ENCODE measurements around the gene HOXD1. TPM values are rescaled to one million over a fixed set of nuclear protein-coding genes. Genes with fewer than 3 reads are reported as not detected.

Gene HOXD1
- total RNA-seq, 5 donors from 2014 or later (not counting 1 experiment from before 2014, with no cell fraction given): not detected

GRCh38 chr2:176161825-176162626, 26.4 kb upstream of the HOXD1 start:
- Histone ChIP-seq H3K4me3 (ENCODE audit: control insufficient read depth in 1 of 2, extremely low read depth in 1 of 2, low read length in 1 of 2) (no peak overlapping the region), H3K4me1 (ENCODE audit: control insufficient read depth in 1 of 2, extremely low read depth in 1 of 2, insufficient read depth in 2 of 2, low read length in 2 of 2) (peaks cover 2 to 36% of the 10 kb centered on the region in 2 experiments), H3K27ac (ENCODE audit: low read length) (no peak overlapping the region), H3K9me3 (no peaks in the 10 kb centered on the region), H3K27me3 (replicated peaks in 1 of 2; ENCODE audit: control insufficient read depth in 2 of 2, extremely low read depth in 1 of 2, insufficient read depth in 2 of 2, low read length in 1 of 2) (peaks cover 31 to 84% of the 10 kb centered on the region in 2 experiments), H3K36me3 (ENCODE audit: control insufficient read depth in 2 of 2, extremely low read depth in 1 of 2, insufficient read depth in 1 of 2, low read length in 1 of 2) (no peaks in the 10 kb centered on the region)
- Mint-ChIP-seq H3K27ac (no peak overlapping the region), H3K9me3 (peaks cover 0 to 5% (median 4%) of the 10 kb centered on the region in 3 donors), H3K36me3 (no peaks in the 10 kb centered on the region), H3K4me1 (peaks cover 16 to 27% (median 22%) of the 10 kb centered on the region in 3 donors), H3K4me3 (no peak overlapping the region), H3K27me3 (peaks cover 64 to 85% of the 10 kb centered on the region in 2 donors)
- DNase-seq (no peak), ATAC-seq (replicated peaks in 1 of 4) (no peak)
- CTCF ChIA-PET: interaction anchor here (0.7 to 1.6 kb wide), 2 partner anchors 34 to 890 kb away, joined by 3 to 4 read pairs; no protein-coding TSS in a partner anchor
- 10% methylated on average over 15 of the region's 22 CpGs for WGBS (ENCODE audit: insufficient coverage)
- POLR2A ChIA-PET: no interaction called here

DNA sequence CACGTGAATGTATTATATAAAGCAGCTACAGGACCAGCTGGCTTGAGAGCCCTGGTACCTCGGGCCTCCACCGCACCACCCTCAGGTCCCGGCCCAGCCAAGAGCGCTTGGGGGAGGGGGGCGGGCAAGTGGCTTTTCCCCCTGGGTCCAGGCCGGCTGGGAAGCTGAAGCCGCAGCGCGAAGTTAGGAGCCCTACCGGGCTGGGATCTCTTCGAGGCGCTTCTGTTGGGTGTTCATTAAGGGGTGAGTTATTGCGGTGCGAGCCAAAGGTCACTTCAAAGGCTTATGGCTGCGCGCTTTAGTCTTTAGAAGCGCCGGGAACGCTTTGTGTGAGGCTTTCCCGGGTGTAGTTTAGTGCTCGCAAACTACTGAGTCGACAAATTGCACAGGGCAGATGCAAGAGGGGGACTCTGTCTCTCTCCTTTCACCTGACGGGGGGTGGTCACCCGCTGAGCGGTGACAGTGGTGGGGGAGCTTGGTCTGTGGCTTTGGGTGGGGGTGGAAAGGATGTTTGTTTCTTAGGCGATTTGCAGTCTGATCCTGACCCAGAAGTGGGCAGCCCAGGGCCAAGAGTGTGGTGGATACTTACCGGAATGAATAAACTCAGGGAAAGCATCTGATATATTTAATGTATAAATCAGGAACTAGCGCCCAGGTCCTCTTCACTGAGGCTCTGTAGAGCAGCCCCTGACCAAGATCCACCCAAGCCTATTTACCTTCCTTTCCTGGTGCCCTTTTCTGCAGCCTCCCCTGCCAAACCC, 25.4 kb upstream of the HOXD1 start:
- Mint-ChIP-seq H3K4me1 (peaks cover 9 to 20% (median 16%) of the 10 kb centered on the region in 3 donors), H3K27ac (no peak overlapping the region), H3K4me3 (no peak overlapping the region), H3K9me3 (peaks cover 0 to 5% (median 4%) of the 10 kb centered on the region in 3 donors), H3K27me3 (peaks cover 66 to 88% of the 10 kb centered on the region in 2 donors), H3K36me3 (no peaks in the 10 kb centered on the region)
- POLR2A ChIA-PET: no interaction called here
- Histone ChIP-seq H3K4me1 (ENCODE audit: control insufficient read depth in 1 of 2, extremely low read depth in 1 of 2, insufficient read depth in 2 of 2, low read length in 2 of 2) (peaks cover 0 to 28% of the 10 kb centered on the region in 2 experiments), H3K9me3 (no peaks in the 10 kb centered on the region), H3K36me3 (ENCODE audit: control insufficient read depth in 2 of 2, extremely low read depth in 1 of 2, insufficient read depth in 1 of 2, low read length in 1 of 2) (no peaks in the 10 kb centered on the region), H3K27me3 (replicated peaks in 1 of 2; ENCODE audit: control insufficient read depth in 2 of 2, extremely low read depth in 1 of 2, insufficient read depth in 2 of 2, low read length in 1 of 2) (peaks cover 38 to 75% of the 10 kb centered on the region in 2 experiments), H3K4me3 (ENCODE audit: control insufficient read depth in 1 of 2, extremely low read depth in 1 of 2, low read length in 1 of 2) (peak overlapping the region in 1 of 2 donors; percentile 17), H3K27ac (ENCODE audit: low read length) (no peak overlapping the region)
- DNase-seq (no peak), ATAC-seq (replicated peaks in 1 of 4) (no peak)
- CTCF ChIA-PET: interaction anchor here (0.6 to 1.6 kb wide), 2 partner anchors 24 to 35 kb away, joined by 3 to 4 read pairs; no protein-coding TSS in a partner anchor
- 9% methylated on average over 21 of the region's 29 CpGs for WGBS (ENCODE audit: insufficient coverage)

DNA sequence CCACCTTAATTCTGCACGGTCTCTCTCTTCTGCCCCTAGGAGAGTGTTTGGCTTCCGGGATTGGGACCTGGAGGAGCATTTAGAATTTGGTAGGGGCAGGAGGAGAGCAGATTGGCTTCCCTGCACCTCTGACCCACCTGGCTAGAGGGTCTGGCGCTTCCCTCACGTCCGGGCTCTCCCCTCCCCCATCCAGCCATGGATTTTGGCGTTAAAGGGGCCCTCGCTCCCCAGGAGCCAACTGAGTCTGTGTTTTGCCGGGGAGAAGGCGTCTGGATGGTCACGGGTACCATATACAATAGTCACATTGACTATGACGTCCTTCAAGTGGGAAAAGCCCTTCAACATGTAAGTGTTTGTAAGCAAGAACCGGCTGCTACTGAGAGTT, 24.8 kb upstream of the HOXD1 start:
- H3K27me3 ChIP-seq (replicated peaks in 1 of 2; ENCODE audit: control insufficient read depth in 2 of 2, extremely low read depth in 1 of 2, insufficient read depth in 2 of 2, low read length in 1 of 2): peaks cover 37 to 72% of the 10 kb centered on the region in 2 experiments
- H3K4me3 Mint-ChIP-seq: peak overlapping the region in 1 of 3 donors; percentile 24
- CTCF ChIA-PET: interaction anchor here in 1 of 2 donors (1.0 kb wide), 1 partner anchor 9 kb away, joined by 3 read pairs; no protein-coding TSS in a partner anchor

DNA sequence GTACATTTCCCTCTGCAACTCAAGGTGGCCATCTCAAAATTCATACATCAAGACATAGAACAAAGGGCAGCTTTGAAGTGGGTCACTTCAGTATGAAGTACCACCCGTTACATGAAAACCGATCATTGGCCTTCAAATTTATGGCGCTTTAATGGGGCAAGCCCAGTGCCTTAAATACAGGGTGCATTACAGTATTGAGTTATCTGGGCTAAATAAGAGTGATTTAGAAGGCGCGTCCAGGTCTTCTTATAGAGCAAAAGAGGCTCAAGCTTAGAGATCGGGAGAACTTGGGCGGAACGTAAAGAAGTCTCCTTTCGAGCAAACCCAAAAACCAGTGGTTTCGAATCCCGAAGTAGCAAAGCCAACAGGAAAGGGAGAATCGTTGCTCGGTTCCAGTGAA, 24.3 kb upstream of the HOXD1 start:
- H3K36me3 ChIP-seq (ENCODE audit: control insufficient read depth in 2 of 2, extremely low read depth in 1 of 2, insufficient read depth in 1 of 2, low read length in 1 of 2): no peaks in the 10 kb centered on the region
- peaks cover 36 to 72% of the 10 kb centered on the region in 2 experiments for H3K27me3 ChIP-seq (replicated peaks in 1 of 2; ENCODE audit: control insufficient read depth in 2 of 2, extremely low read depth in 1 of 2, insufficient read depth in 2 of 2, low read length in 1 of 2)
- Mint-ChIP-seq H3K4me3 (peak overlapping the region in 1 of 3 donors; percentile 24), H3K9me3 (peaks cover 0 to 5% (median 4%) of the 10 kb centered on the region in 3 donors), H3K4me1 (peaks cover 6 to 16% (median 10%) of the 10 kb centered on the region in 3 donors), H3K27me3 (peaks cover 61 to 92% of the 10 kb centered on the region in 2 donors), H3K27ac (peak overlapping the region in 1 of 2 donors; percentile 16), H3K36me3 (no peaks in the 10 kb centered on the region)
- peaks cover 0 to 21% of the 10 kb centered on the region in 2 experiments for H3K4me1 ChIP-seq (ENCODE audit: control insufficient read depth in 1 of 2, extremely low read depth in 1 of 2, insufficient read depth in 2 of 2, low read length in 2 of 2)
- WGBS (ENCODE audit: insufficient coverage): 15% methylated on average over 12 of the region's 13 CpGs
- no peak overlapping the region for H3K4me3 ChIP-seq (ENCODE audit: control insufficient read depth in 1 of 2, extremely low read depth in 1 of 2, low read length in 1 of 2)
- CTCF ChIA-PET: interaction anchor here in 1 of 2 donors (1.0 kb wide), 1 partner anchor 9 kb away, joined by 3 read pairs; no protein-coding TSS in a partner anchor
- no peaks in the 10 kb centered on the region for H3K9me3 ChIP-seq
- no peak for DNase-seq
- POLR2A ChIA-PET: no interaction called here
- ATAC-seq (replicated peaks in 1 of 4): no peak
- no peak overlapping the region for H3K27ac ChIP-seq (ENCODE audit: low read length)

More for the DNA sequence above, 24.8 kb upstream of the HOXD1 start:
- Mint-ChIP-seq H3K4me1 (peaks cover 6 to 16% (median 10%) of the 10 kb centered on the region in 3 donors), H3K27me3 (peaks cover 61 to 88% of the 10 kb centered on the region in 2 donors), H3K9me3 (peaks cover 0 to 5% (median 4%) of the 10 kb centered on the region in 3 donors), H3K27ac (peak overlapping the region in 1 of 2 donors; percentile 16), H3K36me3 (no peaks in the 10 kb centered on the region)
- DNase-seq (no peak), ATAC-seq (replicated peaks in 1 of 4) (no peak)
- no peak overlapping the region for H3K27ac ChIP-seq (ENCODE audit: low read length)
- H3K36me3 ChIP-seq (ENCODE audit: control insufficient read depth in 2 of 2, extremely low read depth in 1 of 2, insufficient read depth in 1 of 2, low read length in 1 of 2): no peaks in the 10 kb centered on the region
- H3K4me1 ChIP-seq (ENCODE audit: control insufficient read depth in 1 of 2, extremely low read depth in 1 of 2, insufficient read depth in 2 of 2, low read length in 2 of 2): peaks cover 0 to 25% of the 10 kb centered on the region in 2 experiments
- no peaks in the 10 kb centered on the region for H3K9me3 ChIP-seq
- no peak overlapping the region for H3K4me3 ChIP-seq (ENCODE audit: control insufficient read depth in 1 of 2, extremely low read depth in 1 of 2, low read length in 1 of 2)
- POLR2A ChIA-PET: no interaction called here
- WGBS (ENCODE audit: insufficient coverage): 0% methylated on average over 1 of the region's 12 CpGs

GRCh38 chr2:176164611-176165369, 23.7 kb upstream of the HOXD1 start:
- no peak overlapping the region for H3K27ac Mint-ChIP-seq
- DNase-seq (no peak), ATAC-seq (replicated peaks in 1 of 4) (no peak)
- Histone ChIP-seq H3K9me3 (no peaks in the 10 kb centered on the region), H3K27me3 (replicated peaks in 1 of 2; ENCODE audit: control insufficient read depth in 2 of 2, extremely low read depth in 1 of 2, insufficient read depth in 2 of 2, low read length in 1 of 2) (peaks cover 37 to 72% of the 10 kb centered on the region in 2 experiments), H3K4me1 (ENCODE audit: control insufficient read depth in 1 of 2, extremely low read depth in 1 of 2, insufficient read depth in 2 of 2, low read length in 2 of 2) (peaks cover 0 to 17% of the 10 kb centered on the region in 2 experiments), H3K36me3 (ENCODE audit: control insufficient read depth in 2 of 2, extremely low read depth in 1 of 2, insufficient read depth in 1 of 2, low read length in 1 of 2) (no peaks in the 10 kb centered on the region), H3K4me3 (ENCODE audit: control insufficient read depth in 1 of 2, extremely low read depth in 1 of 2, low read length in 1 of 2) (peak overlapping the region in 1 of 2 donors; percentile 10), H3K27ac (ENCODE audit: low read length) (no peak overlapping the region)
- H3K27me3 Mint-ChIP-seq: peaks cover 67 to 92% of the 10 kb centered on the region in 2 donors
- peaks cover 0 to 5% (median 4%) of the 10 kb centered on the region in 3 donors for H3K9me3 Mint-ChIP-seq
- no peaks in the 10 kb centered on the region for H3K36me3 Mint-ChIP-seq
- POLR2A ChIA-PET: no interaction called here
- H3K4me1 Mint-ChIP-seq: peaks cover 6 to 10% (median 10%) of the 10 kb centered on the region in 3 donors
- peak overlapping the region in 1 of 3 donors; percentile 24 for H3K4me3 Mint-ChIP-seq
- CTCF ChIA-PET: interaction anchor here in 1 of 2 donors (1.0 kb wide), 1 partner anchor 10 kb away, joined by 3 read pairs; no protein-coding TSS in a partner anchor
- WGBS (ENCODE audit: insufficient coverage): 9% methylated on average over 42 of the region's 52 CpGs
